Thoracic aorta (tissue), 2 donors: ENCODE results near the gene SRGAP1. TPM values are rescaled to one million over a fixed set of nuclear protein-coding genes. Genes with fewer than 3 reads are reported as not detected.

Experiments
- ATAC-seq: fragments of 150-250 bp; one replicate; pipeline ENCODE4 v1.8.0; 2017; ENCODE audit warnings: low read depth; ENCODE audit not compliant: insufficient number of reproducible peaks, low FRiP score
- DNase-seq: peaks from one replicate; pipeline ENCODE4 v3.0.0-alpha.2; 2020; ENCODE audit warnings: low spot score
- H3K27ac ChIP-seq, 2 donors: fragments of 200-600 bp; sonication (generic); 1 replicate in 1 of 2; 2 replicates in 1 of 2; pipeline ENCODE4 v1.5.1; 2016; ENCODE audit warnings: mild to moderate bottlenecking in 2 of 2, moderate library complexity in 2 of 2
- H3K27me3 ChIP-seq: fragments of 200-600 bp; sonication (generic); replicated peaks from 2 replicates; pipeline ENCODE4 v1.6.0; 2016; ENCODE audit warnings: mild to moderate bottlenecking; ENCODE audit not compliant: insufficient read depth
- H3K36me3 ChIP-seq: fragments of 200-600 bp; sonication (generic); one replicate; pipeline ENCODE4 v1.5.1; 2016
- H3K4me1 ChIP-seq, 2 donors: fragments of 200-600 bp; sonication (generic); 1 replicate in 1 of 2; 2 replicates in 1 of 2; pipeline versions ENCODE4 v1.5.1 to v1.6.0; 2016; ENCODE audit warnings: low read depth in 2 of 2, mild to moderate bottlenecking in 1 of 2; ENCODE audit not compliant: control insufficient read depth in 1 of 2
- H3K4me3 ChIP-seq: fragments of 200-600 bp; sonication (generic); 2 replicates; pipeline ENCODE4 v1.5.1; 2016; ENCODE audit warnings: mild to moderate bottlenecking
- H3K9me3 ChIP-seq: fragments of 200-600 bp; sonication (generic); 2 replicates; pipeline ENCODE4 v1.5.1; 2016
- total RNA-seq, 2 donors: library from RNA; depleted of rRNA; stranded (reverse); fragments of >200 nt; gene quantifications; one replicate each; pipeline versions ENCODE4 v1.1.0 to v1.2.3, GENCODE V29; 2016
- TF ChIP-seq, protein P1 (sequence below): fragments of 200-600 bp; sonication (generic); IDR thresholded peaks from one replicate; pipeline ENCODE4 v1.5.1; 2019; ENCODE audit warnings: antibody characterized with exemption

SRGAP1 gene
- total RNA-seq, 2 donors from 2014 or later: 7.9 to 24.1 TPM

DNA sequence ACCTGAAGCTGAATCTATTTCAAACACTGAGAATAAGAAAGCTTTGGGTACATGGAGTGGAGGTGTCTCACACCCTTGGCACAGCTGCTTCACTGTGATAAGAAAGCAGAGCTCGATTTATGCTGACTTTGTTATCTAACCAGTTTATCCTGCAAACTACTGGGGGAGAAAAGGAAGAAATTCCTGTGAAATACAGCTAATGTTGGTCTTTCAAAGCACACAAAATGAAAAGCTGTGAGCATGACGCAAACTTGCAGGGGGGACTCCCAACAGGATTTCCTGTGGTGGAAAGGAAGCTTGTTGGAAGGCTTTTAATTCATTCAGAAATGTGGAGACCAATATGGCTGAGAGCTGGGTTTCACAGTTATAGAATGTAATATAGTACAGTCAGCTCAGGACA is 53.4 kb downstream of the SRGAP1 start:
- H3K4me1 ChIP-seq: peaks cover 0 to 3% of the 10 kb centered on the region in 2 donors
- H3K9me3 ChIP-seq: no peaks in the 10 kb centered on the region
- H3K27me3 ChIP-seq: no peaks in the 10 kb centered on the region
- no peak for ATAC-seq
- no peak for DNase-seq
- H3K27ac ChIP-seq: no peak overlapping the region
- TF ChIP-seq, protein P1, sequence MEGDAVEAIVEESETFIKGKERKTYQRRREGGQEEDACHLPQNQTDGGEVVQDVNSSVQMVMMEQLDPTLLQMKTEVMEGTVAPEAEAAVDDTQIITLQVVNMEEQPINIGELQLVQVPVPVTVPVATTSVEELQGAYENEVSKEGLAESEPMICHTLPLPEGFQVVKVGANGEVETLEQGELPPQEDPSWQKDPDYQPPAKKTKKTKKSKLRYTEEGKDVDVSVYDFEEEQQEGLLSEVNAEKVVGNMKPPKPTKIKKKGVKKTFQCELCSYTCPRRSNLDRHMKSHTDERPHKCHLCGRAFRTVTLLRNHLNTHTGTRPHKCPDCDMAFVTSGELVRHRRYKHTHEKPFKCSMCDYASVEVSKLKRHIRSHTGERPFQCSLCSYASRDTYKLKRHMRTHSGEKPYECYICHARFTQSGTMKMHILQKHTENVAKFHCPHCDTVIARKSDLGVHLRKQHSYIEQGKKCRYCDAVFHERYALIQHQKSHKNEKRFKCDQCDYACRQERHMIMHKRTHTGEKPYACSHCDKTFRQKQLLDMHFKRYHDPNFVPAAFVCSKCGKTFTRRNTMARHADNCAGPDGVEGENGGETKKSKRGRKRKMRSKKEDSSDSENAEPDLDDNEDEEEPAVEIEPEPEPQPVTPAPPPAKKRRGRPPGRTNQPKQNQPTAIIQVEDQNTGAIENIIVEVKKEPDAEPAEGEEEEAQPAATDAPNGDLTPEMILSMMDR: no peak
- no peak overlapping the region for H3K4me3 ChIP-seq
- no peaks in the 10 kb centered on the region for H3K36me3 ChIP-seq

DNA sequence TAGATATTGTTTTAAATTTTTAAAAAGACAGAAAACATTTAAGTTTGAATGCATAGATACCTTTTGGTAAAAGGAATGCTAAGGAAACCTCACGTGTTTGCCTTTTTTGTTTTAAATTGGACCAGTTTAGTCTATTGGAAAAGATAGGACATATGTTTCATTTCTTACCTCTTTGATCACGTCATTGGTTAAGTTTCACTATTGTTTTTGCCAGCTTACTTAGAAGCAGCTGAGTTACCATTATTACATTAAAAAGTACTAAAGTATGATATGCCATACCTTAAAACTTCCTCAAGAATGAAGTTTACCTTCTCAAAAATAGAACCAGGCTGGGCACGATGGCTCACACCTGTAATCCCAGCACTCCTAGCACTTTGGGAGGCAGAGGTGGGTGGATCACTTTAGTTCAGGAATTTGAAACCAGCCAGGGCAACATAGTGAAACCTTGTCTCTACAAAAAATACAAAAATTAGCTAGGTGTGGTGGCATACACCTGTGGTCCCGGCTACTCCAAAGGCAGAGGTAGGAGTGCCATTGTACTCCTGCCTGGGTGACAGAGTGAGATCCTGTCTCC is 54.4 kb downstream of the SRGAP1 start:
- DNase-seq: no peak
- ATAC-seq: no peak
- Histone ChIP-seq H3K4me3 (no peak overlapping the region), H3K27ac (no peak overlapping the region), H3K27me3 (no peaks in the 10 kb centered on the region), H3K36me3 (no peaks in the 10 kb centered on the region), H3K4me1 (peaks cover 0 to 3% of the 10 kb centered on the region in 2 donors), H3K9me3 (no peaks in the 10 kb centered on the region)
- TF ChIP-seq, protein P1: no peak

DNA sequence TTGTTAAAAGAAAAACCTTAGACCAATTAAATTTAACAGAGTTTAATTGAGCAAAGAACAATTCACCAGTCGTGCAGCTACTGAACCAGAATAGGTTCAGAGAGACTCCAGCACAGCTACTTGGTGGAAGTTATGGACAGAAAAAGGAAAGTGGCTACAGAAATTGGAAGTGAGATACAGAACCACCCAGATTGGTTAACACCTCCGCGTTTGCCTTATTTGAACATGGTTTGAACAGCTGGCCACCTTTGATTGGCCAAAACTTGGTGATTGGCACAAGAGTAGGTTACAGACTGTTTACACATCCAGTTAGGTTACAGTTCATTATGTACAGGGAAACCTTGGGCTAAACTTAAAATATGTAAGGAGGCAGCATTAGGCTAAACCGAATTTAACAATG is 54.9 kb downstream of the SRGAP1 start:
- Histone ChIP-seq H3K4me3 (no peak overlapping the region), H3K4me1 (peaks cover 0 to 3% of the 10 kb centered on the region in 2 donors), H3K27ac (no peak overlapping the region), H3K36me3 (no peaks in the 10 kb centered on the region), H3K9me3 (no peaks in the 10 kb centered on the region), H3K27me3 (no peaks in the 10 kb centered on the region)
- no peak for ATAC-seq
- TF ChIP-seq, protein P1: no peak
- DNase-seq: no peak

DNA sequence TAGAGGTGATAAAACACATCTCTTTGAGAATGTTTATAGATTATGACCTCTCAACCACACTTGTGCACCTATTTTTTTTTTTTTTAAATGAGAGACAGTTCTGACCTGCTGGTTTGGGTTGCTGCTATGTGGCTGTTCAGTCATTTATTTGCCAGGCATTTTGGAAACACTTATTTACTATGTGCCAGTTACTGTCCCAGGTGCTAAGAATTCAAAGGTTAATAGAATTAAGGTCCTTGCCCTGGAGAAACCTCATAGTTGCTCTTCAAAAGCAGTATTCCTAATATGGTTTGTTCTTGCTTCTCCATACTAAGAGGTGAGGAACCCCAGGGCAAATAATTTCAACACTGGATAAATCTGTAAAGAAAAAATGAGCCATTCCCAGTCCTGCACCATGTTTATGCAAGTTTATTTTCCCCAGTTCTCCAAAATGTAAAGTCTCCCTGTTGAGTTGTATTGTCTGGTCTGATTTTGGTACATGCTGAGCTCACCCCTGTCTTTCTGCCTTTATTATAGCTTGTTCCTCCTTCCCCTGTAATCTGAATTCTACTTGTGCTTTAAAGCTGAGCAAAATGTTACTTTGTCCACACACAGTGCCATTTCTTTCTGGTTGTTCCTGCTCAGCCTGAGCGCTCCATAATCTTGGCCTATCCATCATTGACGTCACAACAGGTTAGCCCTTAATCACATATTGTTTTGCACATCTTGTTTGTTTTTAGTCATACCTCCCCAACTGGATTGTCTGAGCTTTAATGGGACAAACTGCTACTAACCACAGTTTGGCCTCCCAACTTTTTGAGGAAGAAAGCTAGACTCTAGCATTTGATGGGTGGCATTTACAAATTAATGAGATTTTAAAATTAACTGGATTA is 56.7 kb downstream of the SRGAP1 start:
- Histone ChIP-seq H3K27me3 (no peaks in the 10 kb centered on the region), H3K27ac (no peak overlapping the region), H3K36me3 (no peaks in the 10 kb centered on the region), H3K9me3 (no peaks in the 10 kb centered on the region), H3K4me1 (peaks cover 0 to 3% of the 10 kb centered on the region in 2 donors), H3K4me3 (no peak overlapping the region)
- no peak for ATAC-seq
- no peak for DNase-seq
- TF ChIP-seq, protein P1: no peak

DNA sequence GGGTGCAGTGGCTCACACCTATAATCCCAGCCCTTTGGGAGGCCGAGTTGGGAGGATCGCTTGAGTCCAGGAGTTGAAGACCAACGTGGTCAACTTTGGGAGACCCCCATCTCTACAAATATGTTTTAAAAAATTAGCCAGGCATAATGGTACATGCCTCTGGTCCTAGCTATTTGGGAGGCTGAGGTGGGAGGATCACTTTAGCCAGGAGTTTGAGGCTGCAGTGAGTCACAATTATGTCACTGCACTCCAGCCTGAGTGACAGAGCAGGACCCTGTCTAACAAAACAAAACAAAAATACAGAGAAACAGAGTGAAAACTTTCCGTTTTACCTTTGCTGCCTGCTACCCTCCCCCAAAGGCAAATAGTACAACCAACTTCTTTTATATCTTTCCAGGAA is 60.2 kb downstream of the SRGAP1 start:
- H3K4me3 ChIP-seq: no peak overlapping the region
- ATAC-seq (no peak), DNase-seq (no peak)
- TF ChIP-seq, protein P1: no peak
- H3K4me1 ChIP-seq: no peaks in the 10 kb centered on the region
- no peaks in the 10 kb centered on the region for H3K36me3 ChIP-seq
- H3K9me3 ChIP-seq: no peaks in the 10 kb centered on the region
- no peak overlapping the region for H3K27ac ChIP-seq
- H3K27me3 ChIP-seq: no peaks in the 10 kb centered on the region
